ENCODE results near the gene PBX2. TPM values are rescaled to one million over a fixed set of nuclear protein-coding genes. Genes with fewer than 3 reads are reported as not detected.

PBX2 gene
- total and polyA plus RNA-seq, 4 donors, result 11.5 to 91.2 (median 65.0) TPM

GRCh38 chr6:32210191-32210601, 20.2 kb upstream of the PBX2 start:
- no peaks in the 10 kb centered on the region for H3K36me3 ChIP-seq (ENCODE audit: control insufficient read depth in 1 of 2, insufficient read depth in 2 of 2, low read length in 1 of 2)
- no peak for DNase-seq

GRCh38 chr6:32208996-32209395, 19.0 kb upstream of the PBX2 start:
- ATAC-seq (ENCODE audit: low FRiP score), result no peak
- no peaks in the 10 kb centered on the region for H3K36me3 ChIP-seq (ENCODE audit: control insufficient read depth in 1 of 2, insufficient read depth in 2 of 2, low read length in 1 of 2)
- no peak overlapping the region for H3K27ac ChIP-seq (ENCODE audit: low read depth in 1 of 2, low read length in 2 of 2)
- H3K27me3 ChIP-seq (ENCODE audit: control insufficient read depth in 1 of 2, insufficient read depth in 2 of 2, low read length in 1 of 2), result no peaks in the 10 kb centered on the region
- H3K4me3 ChIP-seq (ENCODE audit: low read length in 2 of 2), result no peak overlapping the region
- no peaks in the 10 kb centered on the region for H3K9me3 ChIP-seq (ENCODE audit: control insufficient read depth, low read length)
- H3K4me1 ChIP-seq (ENCODE audit: control insufficient read depth in 1 of 2, insufficient read depth in 2 of 2, low read length in 2 of 2), result no peaks in the 10 kb centered on the region
- 80 to 82% methylated on average over 1 of the region's 1 CpG for WGBS, 2 donors
- intact Hi-C loops (cut with DNase I), result no loop called here
- DNase-seq, result no peak

More at GRCh38 chr6:32210191-32210601, 20.2 kb upstream of the PBX2 start:
- intact Hi-C loops (cut with DNase I), result no loop called here
- no peaks in the 10 kb centered on the region for H3K9me3 ChIP-seq (ENCODE audit: control insufficient read depth, low read length)
- no peak overlapping the region for H3K27ac ChIP-seq (ENCODE audit: low read depth in 1 of 2, low read length in 2 of 2)
- ATAC-seq (ENCODE audit: low FRiP score), result no peak
- H3K4me1 ChIP-seq (ENCODE audit: control insufficient read depth in 1 of 2, insufficient read depth in 2 of 2, low read length in 2 of 2), result no peaks in the 10 kb centered on the region
- H3K4me3 ChIP-seq (ENCODE audit: low read length in 2 of 2), result no peak overlapping the region
- 85 to 86% methylated on average over 5 of the region's 5 CpGs for WGBS, 2 donors
- no peaks in the 10 kb centered on the region for H3K27me3 ChIP-seq (ENCODE audit: control insufficient read depth in 1 of 2, insufficient read depth in 2 of 2, low read length in 1 of 2)

DNA sequence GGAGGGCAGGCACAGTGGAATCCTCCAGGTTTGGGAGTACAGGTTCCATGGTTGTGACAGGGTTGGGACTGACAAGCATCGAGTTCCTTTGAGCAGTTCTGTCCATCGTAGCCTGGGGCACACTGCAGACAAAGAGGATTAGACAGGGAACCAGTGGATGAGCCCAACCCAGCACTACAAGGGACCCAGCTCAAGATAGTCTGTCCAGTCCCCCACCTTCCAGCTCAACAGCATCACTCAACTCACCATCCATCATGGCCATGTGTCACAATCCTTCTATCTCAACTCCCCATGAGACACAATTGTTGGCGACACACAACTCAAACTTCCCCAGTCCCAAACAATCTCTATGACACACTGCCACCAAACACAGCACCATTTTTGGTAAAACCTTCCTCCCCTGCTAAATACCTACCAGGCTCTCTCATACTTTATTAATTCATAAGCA, 14.3 kb upstream of the PBX2 start:
- intact Hi-C loops (cut with DNase I), result no loop called here
- Histone ChIP-seq H3K4me1 (ENCODE audit: control insufficient read depth in 1 of 2, insufficient read depth in 2 of 2, low read length in 2 of 2) (no peaks in the 10 kb centered on the region), H3K27me3 (ENCODE audit: control insufficient read depth in 1 of 2, insufficient read depth in 2 of 2, low read length in 1 of 2) (no peaks in the 10 kb centered on the region), H3K27ac (ENCODE audit: low read depth in 1 of 2, low read length in 2 of 2) (no peak overlapping the region), H3K36me3 (ENCODE audit: control insufficient read depth in 1 of 2, insufficient read depth in 2 of 2, low read length in 1 of 2) (no peaks in the 10 kb centered on the region), H3K4me3 (ENCODE audit: low read length in 2 of 2) (no peak overlapping the region), H3K9me3 (ENCODE audit: control insufficient read depth, low read length) (no peaks in the 10 kb centered on the region)
- 75 to 78% methylated on average over 3 of the region's 3 CpGs for WGBS, 2 donors
- DNase-seq (no peak), ATAC-seq (ENCODE audit: low FRiP score) (no peak)

- H3K9me3 ChIP-seq (ENCODE audit: control insufficient read depth, low read length), result no peaks in the 10 kb centered on the region
- no peaks in the 10 kb centered on the region for H3K36me3 ChIP-seq (ENCODE audit: control insufficient read depth in 1 of 2, insufficient read depth in 2 of 2, low read length in 1 of 2)
- intact Hi-C loops (cut with DNase I), result no loop called here
- H3K4me3 ChIP-seq (ENCODE audit: low read length in 2 of 2), result no peak overlapping the region
- no peaks in the 10 kb centered on the region for H3K27me3 ChIP-seq (ENCODE audit: control insufficient read depth in 1 of 2, insufficient read depth in 2 of 2, low read length in 1 of 2)
- WGBS, 2 donors, result 77 to 83% methylated on average over 9 of the region's 9 CpGs
- no peaks in the 10 kb centered on the region for H3K4me1 ChIP-seq (ENCODE audit: control insufficient read depth in 1 of 2, insufficient read depth in 2 of 2, low read length in 2 of 2)
- DNase-seq (no peak), ATAC-seq (ENCODE audit: low FRiP score) (no peak)
- H3K27ac ChIP-seq (ENCODE audit: low read depth in 1 of 2, low read length in 2 of 2), result no peak overlapping the region
Measured at GRCh38 chr6:32203426-32204267, 13.6 kb upstream of the PBX2 start.

DNA sequence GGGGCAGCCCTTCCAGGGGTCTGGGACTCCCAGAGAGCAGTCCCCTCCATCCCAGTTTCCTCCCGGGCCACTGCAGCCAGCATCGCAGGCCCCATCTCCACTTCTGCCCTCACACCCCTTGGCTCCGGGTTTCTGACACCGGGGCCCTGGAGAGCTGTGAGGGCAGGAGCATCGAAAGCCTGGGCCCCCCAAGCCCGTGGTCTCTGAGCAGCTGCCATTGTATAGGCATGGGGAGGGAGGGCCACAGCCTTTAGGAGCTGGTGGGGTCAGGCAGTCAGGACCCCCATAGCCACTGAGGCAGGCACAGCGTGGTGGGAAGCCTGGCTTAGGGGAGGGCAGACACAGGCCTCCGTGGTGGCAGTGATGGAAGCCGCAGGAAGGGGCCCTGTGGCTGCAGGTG, 12.2 kb upstream of the PBX2 start:
- DNase-seq (no peak), ATAC-seq (ENCODE audit: low FRiP score) (no peak)
- no peaks in the 10 kb centered on the region for H3K27me3 ChIP-seq (ENCODE audit: control insufficient read depth in 1 of 2, insufficient read depth in 2 of 2, low read length in 1 of 2)
- no peaks in the 10 kb centered on the region for H3K4me1 ChIP-seq (ENCODE audit: control insufficient read depth in 1 of 2, insufficient read depth in 2 of 2, low read length in 2 of 2)
- WGBS, 2 donors, result 81 to 85% methylated on average over 9 of the region's 9 CpGs
- H3K9me3 ChIP-seq (ENCODE audit: control insufficient read depth, low read length), result no peaks in the 10 kb centered on the region
- no peak overlapping the region for H3K27ac ChIP-seq (ENCODE audit: low read depth in 1 of 2, low read length in 2 of 2)
- no peak overlapping the region for H3K4me3 ChIP-seq (ENCODE audit: low read length in 2 of 2)
- no peaks in the 10 kb centered on the region for H3K36me3 ChIP-seq (ENCODE audit: control insufficient read depth in 1 of 2, insufficient read depth in 2 of 2, low read length in 1 of 2)
- intact Hi-C loops (cut with DNase I), result no loop called here

- intact Hi-C loops (cut with DNase I), result no loop called here
- Histone ChIP-seq H3K27ac (ENCODE audit: low read depth in 1 of 2, low read length in 2 of 2) (no peak overlapping the region), H3K27me3 (ENCODE audit: control insufficient read depth in 1 of 2, insufficient read depth in 2 of 2, low read length in 1 of 2) (no peaks in the 10 kb centered on the region), H3K9me3 (ENCODE audit: control insufficient read depth, low read length) (no peaks in the 10 kb centered on the region), H3K4me3 (ENCODE audit: low read length in 2 of 2) (no peak overlapping the region), H3K36me3 (ENCODE audit: control insufficient read depth in 1 of 2, insufficient read depth in 2 of 2, low read length in 1 of 2) (no peaks in the 10 kb centered on the region), H3K4me1 (ENCODE audit: control insufficient read depth in 1 of 2, insufficient read depth in 2 of 2, low read length in 2 of 2) (no peaks in the 10 kb centered on the region)
- 87 to 90% methylated on average over 13 of the region's 13 CpGs for WGBS, 2 donors
- no peak for ATAC-seq (ENCODE audit: low FRiP score)
- DNase-seq, result no peak
Measured at GRCh38 chr6:32200711-32201475, 10.9 kb upstream of the PBX2 start.

GRCh38 chr6:32198866-32199265, 8.9 kb upstream of the PBX2 start:
- DNase-seq, result no peak
- Histone ChIP-seq H3K27me3 (ENCODE audit: control insufficient read depth in 1 of 2, insufficient read depth in 2 of 2, low read length in 1 of 2) (no peaks in the 10 kb centered on the region), H3K27ac (ENCODE audit: low read depth in 1 of 2, low read length in 2 of 2) (no peak overlapping the region), H3K36me3 (ENCODE audit: control insufficient read depth in 1 of 2, insufficient read depth in 2 of 2, low read length in 1 of 2) (no peaks in the 10 kb centered on the region), H3K9me3 (ENCODE audit: control insufficient read depth, low read length) (no peaks in the 10 kb centered on the region), H3K4me1 (ENCODE audit: control insufficient read depth in 1 of 2, insufficient read depth in 2 of 2, low read length in 2 of 2) (no peaks in the 10 kb centered on the region), H3K4me3 (ENCODE audit: low read length in 2 of 2) (no peak overlapping the region)
- intact Hi-C loops (cut with DNase I), result loop anchor here (5.0 to 10.0 kb wide), 3 partner anchors 773 to 1006 kb away; partner anchors contain the start of genes HSD17B8 (in 1 of the 2), RING1 (in 1 of the 2), RXRB (in 1 of the 2) and SLC39A7 (in 1 of the 2)
- 86 to 87% methylated on average over 17 of the region's 17 CpGs for WGBS, 2 donors
- ATAC-seq (ENCODE audit: low FRiP score), result no peak

GRCh38 chr6:32198345-32198696, 8.3 kb upstream of the PBX2 start:
- H3K27ac ChIP-seq (ENCODE audit: low read depth in 1 of 2, low read length in 2 of 2), result no peak overlapping the region
- 79 to 85% methylated on average over 3 of the region's 3 CpGs for WGBS, 2 donors

More at GRCh38 chr6:32198345-32198696, 8.3 kb upstream of the PBX2 start:
- no peaks in the 10 kb centered on the region for H3K27me3 ChIP-seq (ENCODE audit: control insufficient read depth in 1 of 2, insufficient read depth in 2 of 2, low read length in 1 of 2)
- intact Hi-C loops (cut with DNase I), result loop anchor here (5.0 to 10.0 kb wide), 3 partner anchors 774 to 1006 kb away; partner anchors contain the start of genes HSD17B8 (in 1 of the 2), RING1 (in 1 of the 2), RXRB (in 1 of the 2) and SLC39A7 (in 1 of the 2)
- ATAC-seq (ENCODE audit: low FRiP score) (no peak), DNase-seq (no peak)
- H3K4me3 ChIP-seq (ENCODE audit: low read length in 2 of 2), result no peak overlapping the region
- H3K4me1 ChIP-seq (ENCODE audit: control insufficient read depth in 1 of 2, insufficient read depth in 2 of 2, low read length in 2 of 2), result no peaks in the 10 kb centered on the region
- H3K36me3 ChIP-seq (ENCODE audit: control insufficient read depth in 1 of 2, insufficient read depth in 2 of 2, low read length in 1 of 2), result no peaks in the 10 kb centered on the region
- no peaks in the 10 kb centered on the region for H3K9me3 ChIP-seq (ENCODE audit: control insufficient read depth, low read length)

Data from aorta (tissue), 5 donors.